Stomach smooth muscle (tissue), 2 donors: ENCODE results near the gene AAK1.
A peak's percentile ranks its signal among the peaks of the same experiment; 100 is the strongest.

ENCODE experiments used
- H3K27ac ChIP-seq: one replicate; pipeline ENCODE4 v1.7.0; 2013; ENCODE audit warnings: mild to moderate bottlenecking, low read length, inconsistent platforms
- H3K27me3 ChIP-seq, 2 donors: one replicate each; pipeline ENCODE4 v1.7.0; 2013; ENCODE audit warnings: low read length in 2 of 2; ENCODE audit not compliant: insufficient read depth in 2 of 2, control insufficient read depth in 1 of 2
- H3K36me3 ChIP-seq, 2 donors: one replicate each; pipeline ENCODE4 v1.7.0; 2013; ENCODE audit warnings: low read length in 2 of 2; ENCODE audit not compliant: control insufficient read depth in 2 of 2, insufficient read depth in 2 of 2
- H3K4me1 ChIP-seq: one replicate; pipeline ENCODE4 v1.7.0; 2013; ENCODE audit warnings: low read length; ENCODE audit not compliant: control insufficient read depth, insufficient read depth
- H3K4me3 ChIP-seq, 2 donors: one replicate each; pipeline ENCODE4 v1.7.0; 2013; ENCODE audit warnings: low read length in 2 of 2
- H3K9ac ChIP-seq, 2 donors: one replicate each; pipeline ENCODE4 v1.7.0; 2013; ENCODE audit warnings: low read length in 2 of 2, mild to moderate bottlenecking in 1 of 2
- H3K9me3 ChIP-seq, 2 donors: one replicate each; pipeline ENCODE4 v1.7.0; 2013; ENCODE audit warnings: low read length in 2 of 2; ENCODE audit not compliant: control insufficient read depth in 2 of 2
- donor health status: healthy.
- donor health status: Pancreatic carcinoma.

Gene AAK1

DNA sequence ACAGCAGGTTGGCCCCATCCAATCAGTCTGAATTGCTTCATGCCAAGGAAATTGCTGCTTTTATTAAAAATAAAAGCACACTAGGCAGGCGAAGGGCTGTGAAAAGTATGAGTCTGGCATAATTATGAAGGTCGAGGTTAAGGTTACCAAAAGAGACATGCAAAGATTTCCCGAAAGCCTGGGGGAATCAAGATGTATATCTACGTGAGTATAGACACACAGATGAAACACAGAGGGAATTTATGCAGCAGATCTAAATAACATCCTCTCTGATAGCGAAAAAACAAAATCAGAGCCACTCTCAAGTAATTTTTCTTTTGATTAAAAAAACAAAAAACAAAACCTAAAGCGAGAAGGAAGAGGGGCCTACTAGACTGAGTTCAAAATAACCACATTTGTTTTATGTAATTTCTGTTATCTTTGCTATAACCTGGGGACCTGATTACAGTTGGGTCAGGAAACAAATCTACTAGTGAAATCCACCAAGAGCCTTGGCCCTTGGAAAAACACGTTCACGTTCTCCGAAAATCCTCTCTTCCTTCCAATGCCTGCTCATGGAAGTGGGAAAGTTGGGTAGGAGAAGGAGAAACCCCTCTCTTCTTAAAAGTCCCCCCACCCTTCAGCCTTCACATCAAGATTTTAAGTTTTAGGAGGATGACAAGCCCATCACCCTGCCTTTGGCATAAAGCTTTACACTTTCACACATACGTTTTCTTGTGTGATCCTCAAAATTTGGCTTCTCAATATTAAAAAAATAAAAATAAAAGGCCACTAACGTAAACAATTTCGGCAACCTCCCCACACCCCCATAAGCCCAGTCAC is 1.4 kb downstream of the AAK1 start:
- Histone ChIP-seq H3K27ac (no peak overlapping the region), H3K9ac (peak overlapping the region; percentile 75 to 84), H3K9me3 (no peaks in the 10 kb centered on the region), H3K4me3 (peak overlapping the region; percentile 91 to 98), H3K4me1 (peaks cover 19% of the 10 kb centered on the region), H3K27me3 (no peaks in the 10 kb centered on the region), H3K36me3 (peaks cover 0 to 2% of the 10 kb centered on the region in 2 donors)

DNA sequence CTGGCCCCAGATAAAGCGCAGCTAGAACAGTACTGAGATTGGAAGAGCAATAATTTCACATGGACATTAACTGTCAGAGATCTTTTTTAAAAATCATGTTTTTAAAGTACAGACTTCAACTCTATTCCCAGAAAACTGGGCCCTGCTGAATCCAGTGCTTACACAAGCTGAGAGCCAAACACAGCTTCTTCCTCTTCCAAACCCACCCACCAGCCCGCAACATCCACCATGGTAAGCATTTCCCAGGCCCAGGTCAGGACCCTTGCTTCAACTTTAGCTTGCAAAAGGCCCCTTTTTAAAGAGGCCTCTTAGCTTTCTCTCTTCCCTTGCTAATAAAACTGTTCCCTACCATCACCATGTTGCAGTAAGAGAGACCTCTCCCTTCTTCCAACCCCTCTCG is 2.1 kb downstream of the AAK1 start:
- peak overlapping the region; percentile 91 to 98 for H3K4me3 ChIP-seq
- H3K9ac ChIP-seq = peak overlapping the region; percentile 75 to 84
- H3K4me1 ChIP-seq = peaks cover 19% of the 10 kb centered on the region
- H3K27ac ChIP-seq = no peak overlapping the region
- H3K9me3 ChIP-seq = no peaks in the 10 kb centered on the region
- H3K27me3 ChIP-seq = no peaks in the 10 kb centered on the region
- H3K36me3 ChIP-seq = peaks cover 0 to 2% of the 10 kb centered on the region in 2 donors

DNA sequence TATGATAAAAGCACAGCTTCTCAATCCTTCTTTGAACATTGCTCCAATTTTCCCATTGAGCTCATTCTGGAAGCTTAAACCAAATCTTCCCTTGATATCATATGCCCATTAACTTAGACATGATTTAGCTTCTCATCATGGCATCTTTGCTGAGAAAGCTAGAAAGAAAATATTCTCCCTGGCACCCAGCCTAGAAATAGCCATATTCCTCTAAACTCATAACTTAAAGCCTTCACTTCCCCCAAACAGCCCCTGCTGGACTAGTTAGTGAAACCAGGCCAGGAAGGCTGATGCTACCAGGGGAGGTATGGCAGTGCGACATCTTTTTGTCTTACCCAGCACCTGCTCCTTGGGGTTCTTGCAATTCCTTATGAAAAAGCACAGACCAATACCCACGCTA is 4.3 kb downstream of the AAK1 start:
- Histone ChIP-seq H3K4me1 (peaks cover 16% of the 10 kb centered on the region), H3K9me3 (no peaks in the 10 kb centered on the region), H3K27ac (no peak overlapping the region), H3K27me3 (no peaks in the 10 kb centered on the region), H3K4me3 (no peak overlapping the region), H3K9ac (no peak overlapping the region), H3K36me3 (peaks cover 0 to 2% of the 10 kb centered on the region in 2 donors)

DNA sequence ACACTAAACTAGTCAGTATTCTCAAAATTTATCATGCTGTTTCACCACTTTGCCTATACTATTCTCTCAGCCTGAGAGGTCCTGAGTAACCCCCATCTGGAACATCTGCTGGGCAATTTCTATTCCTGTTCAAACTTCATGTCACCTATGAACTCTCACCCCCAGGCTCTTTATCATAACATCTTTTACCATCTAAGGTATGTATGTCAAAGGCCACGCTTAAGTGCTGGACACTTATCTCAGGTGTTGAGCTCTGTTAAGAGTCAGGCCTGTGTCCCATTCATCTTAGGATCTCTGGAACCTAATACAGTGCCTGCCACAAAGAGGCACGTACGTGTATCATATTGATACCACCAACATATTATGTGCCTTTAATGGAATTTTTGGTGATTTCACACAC is 4.9 kb downstream of the AAK1 start:
- H3K9ac ChIP-seq = no peak overlapping the region
- H3K4me1 ChIP-seq = peaks cover 16% of the 10 kb centered on the region
- peaks cover 0 to 2% of the 10 kb centered on the region in 2 donors for H3K36me3 ChIP-seq
- no peak overlapping the region for H3K4me3 ChIP-seq
- H3K9me3 ChIP-seq = no peaks in the 10 kb centered on the region
- no peaks in the 10 kb centered on the region for H3K27me3 ChIP-seq
- no peak overlapping the region for H3K27ac ChIP-seq

DNA sequence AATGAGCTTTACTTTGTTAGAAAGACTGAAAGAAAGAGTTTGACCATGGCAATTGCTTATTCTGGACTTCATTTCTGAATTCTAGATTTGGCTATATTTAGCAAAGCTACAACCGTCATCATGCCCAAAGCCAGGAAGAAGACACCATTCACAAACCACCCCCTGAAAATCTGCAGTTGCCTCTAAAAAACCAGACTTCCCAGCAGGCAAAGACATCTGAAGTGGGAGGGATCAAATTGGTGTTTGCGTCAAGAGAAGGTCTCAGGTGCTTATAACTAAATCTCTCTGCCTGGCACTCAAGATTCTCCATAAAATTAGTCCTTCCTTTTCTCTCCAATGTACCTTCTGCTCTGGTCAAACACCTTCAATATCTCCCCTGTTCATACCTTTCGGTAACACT is 5.6 kb downstream of the AAK1 start:
- H3K27me3 ChIP-seq = no peaks in the 10 kb centered on the region
- H3K9me3 ChIP-seq = no peaks in the 10 kb centered on the region
- H3K4me1 ChIP-seq = peaks cover 16% of the 10 kb centered on the region
- no peak overlapping the region for H3K27ac ChIP-seq
- no peak overlapping the region for H3K4me3 ChIP-seq
- H3K36me3 ChIP-seq = peaks cover 0 to 2% of the 10 kb centered on the region in 2 donors
- H3K9ac ChIP-seq = no peak overlapping the region

DNA sequence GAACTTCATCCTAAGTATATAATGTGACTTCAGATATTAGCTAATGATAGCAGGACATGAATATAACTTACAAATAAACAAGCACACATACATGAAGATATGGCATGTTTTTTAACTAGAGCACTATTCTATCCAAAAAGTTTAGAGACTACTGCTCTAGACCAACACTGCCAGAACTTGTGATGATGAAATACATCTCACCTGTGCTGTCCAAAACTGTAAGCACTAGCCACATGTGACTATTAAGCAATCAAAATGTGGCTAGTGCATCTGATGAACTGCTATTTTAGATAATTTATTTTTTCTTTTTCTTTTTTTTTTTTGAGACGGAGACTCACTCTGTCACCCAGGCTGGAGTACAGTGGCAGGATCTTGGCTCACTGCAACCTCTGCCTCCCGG is 7.1 kb downstream of the AAK1 start:
- Histone ChIP-seq H3K27me3 (no peaks in the 10 kb centered on the region), H3K4me1 (peaks cover 10% of the 10 kb centered on the region), H3K36me3 (peaks cover 0 to 2% of the 10 kb centered on the region in 2 donors), H3K9ac (no peak overlapping the region), H3K27ac (no peak overlapping the region), H3K4me3 (no peak overlapping the region), H3K9me3 (no peaks in the 10 kb centered on the region)

DNA sequence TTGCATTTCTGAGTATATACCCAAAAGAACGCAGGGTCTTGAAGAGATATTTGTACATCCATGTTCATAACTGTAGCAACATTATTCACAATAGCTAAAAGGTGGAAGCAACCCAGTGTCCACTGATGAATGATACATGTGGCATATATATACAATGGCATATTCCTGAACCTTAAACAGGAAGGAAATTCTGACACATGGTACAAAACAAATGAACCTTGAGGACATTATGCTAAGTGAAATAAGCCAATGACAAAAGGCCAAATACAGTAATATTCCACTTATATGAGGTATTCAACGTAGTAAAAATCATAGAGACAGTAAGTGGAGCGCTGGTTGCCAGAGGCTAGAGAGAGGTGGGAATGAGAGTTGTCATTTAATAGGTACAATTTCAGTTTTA is 8.1 kb downstream of the AAK1 start:
- Histone ChIP-seq H3K9ac (no peak overlapping the region), H3K4me3 (no peak overlapping the region), H3K27me3 (no peaks in the 10 kb centered on the region), H3K36me3 (peaks cover 0 to 2% of the 10 kb centered on the region in 2 donors), H3K27ac (no peak overlapping the region), H3K9me3 (no peaks in the 10 kb centered on the region), H3K4me1 (peaks cover under 1% of the 10 kb centered on the region)

DNA sequence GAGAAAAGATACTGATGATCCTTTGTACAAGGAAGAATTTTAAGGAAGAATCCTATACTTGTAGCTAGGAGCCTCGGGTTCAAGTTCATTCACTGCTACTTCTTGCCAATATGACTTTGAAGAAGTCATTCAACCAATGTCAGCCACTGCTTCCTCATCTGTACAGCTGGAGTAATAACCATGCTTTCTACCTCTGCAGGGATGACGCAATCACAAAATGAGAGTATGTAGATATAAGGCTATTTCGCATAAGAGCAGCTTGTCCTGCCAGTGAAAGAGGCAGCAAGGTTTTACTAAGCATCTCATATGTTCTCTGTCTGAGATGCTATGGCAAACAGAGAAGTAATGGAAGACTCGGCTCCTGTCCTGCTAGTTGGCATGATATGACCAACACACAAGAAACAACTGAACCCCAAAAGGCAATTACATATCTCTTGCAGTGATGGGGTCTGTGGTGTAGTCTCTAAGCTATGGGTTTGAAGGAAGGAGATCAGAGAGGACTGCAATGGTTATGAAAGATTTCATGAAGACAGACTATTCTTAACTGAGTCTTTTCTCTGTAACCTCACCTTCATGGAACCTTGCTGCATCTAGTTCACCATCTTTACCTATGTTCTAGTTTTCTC is 9.2 kb downstream of the AAK1 start:
- no peaks in the 10 kb centered on the region for H3K4me1 ChIP-seq
- no peaks in the 10 kb centered on the region for H3K27me3 ChIP-seq
- H3K9me3 ChIP-seq = no peaks in the 10 kb centered on the region
- H3K27ac ChIP-seq = no peak overlapping the region
- H3K36me3 ChIP-seq = peaks cover 0 to 2% of the 10 kb centered on the region in 2 donors
- no peak overlapping the region for H3K4me3 ChIP-seq
- H3K9ac ChIP-seq = no peak overlapping the region

DNA sequence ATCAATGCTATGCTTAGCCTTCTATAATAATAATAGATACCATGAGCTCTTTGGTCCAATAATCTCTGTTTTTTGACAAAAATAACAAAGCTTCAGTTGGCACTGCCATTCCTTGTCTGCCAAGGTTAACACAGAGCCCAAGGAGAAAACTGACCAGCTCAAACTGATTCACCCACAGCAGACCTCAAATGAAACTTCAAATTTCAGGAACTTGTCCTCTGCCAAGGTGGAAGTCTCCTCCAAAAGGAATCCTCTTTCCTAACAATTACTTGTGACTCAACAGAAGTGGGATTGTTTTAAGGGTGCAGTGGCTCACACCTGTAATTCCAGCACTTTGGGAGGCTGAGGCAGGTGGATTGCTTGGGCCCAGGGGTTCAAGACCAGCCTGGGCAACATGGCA is 12.1 kb downstream of the AAK1 start:
- no peak overlapping the region for H3K27ac ChIP-seq

DNA sequence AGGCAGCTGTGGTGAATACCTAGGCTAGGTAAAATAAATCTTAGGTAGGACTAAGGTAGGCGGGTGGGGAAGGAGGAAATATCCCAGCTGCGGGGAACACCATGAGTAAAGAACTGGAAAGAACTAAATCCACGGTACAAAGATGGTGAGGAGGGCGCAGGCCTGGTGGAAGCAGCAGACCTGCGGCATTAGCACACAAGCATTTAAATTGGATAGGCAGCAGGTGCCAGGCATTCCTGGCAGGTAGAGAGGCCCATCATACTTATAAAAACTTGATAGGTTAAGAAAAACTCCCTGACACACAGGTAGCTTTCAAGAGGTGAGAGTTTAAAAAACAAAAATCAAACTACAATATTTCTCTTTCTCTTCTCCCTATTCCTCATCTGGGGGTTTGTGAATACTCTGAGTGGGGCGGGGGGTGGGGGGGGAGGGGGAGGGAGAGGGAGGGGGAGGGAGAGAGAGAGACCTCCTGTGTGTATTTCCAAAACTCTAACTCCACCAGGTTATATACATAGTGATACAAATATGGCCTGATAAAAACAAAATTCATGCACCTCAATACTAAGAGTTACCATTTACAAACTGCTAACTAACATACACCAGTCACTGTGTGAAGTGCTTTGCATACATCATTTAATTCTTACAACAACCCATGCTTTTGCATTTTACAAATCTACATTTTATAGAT is 13.5 kb downstream of the AAK1 start:
- H3K27ac ChIP-seq = no peak overlapping the region
- H3K27me3 ChIP-seq = no peaks in the 10 kb centered on the region

More for the DNA sequence above, 12.1 kb downstream of the AAK1 start:
- Histone ChIP-seq H3K27me3 (no peaks in the 10 kb centered on the region), H3K9ac (no peak overlapping the region), H3K9me3 (no peaks in the 10 kb centered on the region), H3K4me1 (no peaks in the 10 kb centered on the region), H3K36me3 (no peaks in the 10 kb centered on the region), H3K4me3 (no peak overlapping the region)

More for the DNA sequence above, 13.5 kb downstream of the AAK1 start:
- no peaks in the 10 kb centered on the region for H3K36me3 ChIP-seq
- H3K9me3 ChIP-seq = no peaks in the 10 kb centered on the region
- no peak overlapping the region for H3K4me3 ChIP-seq
- no peak overlapping the region for H3K9ac ChIP-seq
- H3K4me1 ChIP-seq = no peaks in the 10 kb centered on the region
